MG63 (cell line): ENCODE results near the gene ZMYM5. TPM values are rescaled to one million over a fixed set of nuclear protein-coding genes. Genes with fewer than 3 reads are reported as not detected.
A peak's percentile ranks its signal among the peaks of the same experiment; 100 is the strongest.
"Not testable (repeated sequence)": the region's sequence is repeated elsewhere in the genome, so short reads cannot be mapped to it uniquely, and the experiment has no call there.

Source experiments
- DNase-seq: peaks from one replicate; pipeline ENCODE4 v3.0.0-alpha.2; 2020
- H3K27me3 ChIP-seq: fragments of 250-450 bp; sonication (Bioruptor Pico); 2 replicates; pipeline ENCODE4 v1.5.1; 2020; ENCODE audit warnings: mild to moderate bottlenecking, moderate library complexity
- H3K36me3 ChIP-seq: fragments of 250-450 bp; sonication (Bioruptor Pico); 2 replicates; pipeline ENCODE4 v1.5.1; 2020; ENCODE audit warnings: mild to moderate bottlenecking, moderate library complexity
- H3K4me3 ChIP-seq: fragments of 250-450 bp; sonication (Bioruptor Pico); 2 replicates; pipeline ENCODE4 v1.5.1; 2020; ENCODE audit warnings: mild to moderate bottlenecking, moderate library complexity
- H3K9me3 ChIP-seq: fragments of 250-450 bp; sonication (Bioruptor Pico); 2 replicates; pipeline ENCODE4 v1.5.1; 2020; ENCODE audit warnings: mild to moderate bottlenecking, moderate library complexity
- total RNA-seq: library from RNA; depleted of rRNA; stranded (reverse); fragments of >200 nt; shearing (Covaris generic); gene quantifications from 2 replicates; pipeline ENCODE4 v1.2.3, GENCODE V29; 2014; ENCODE audit warnings: low replicate concordance; rRNA removed

Gene ZMYM5
- total RNA-seq, result 11.0 and 22.4 TPM in 2 replicates

GRCh38 chr13:19863323-19864023 lies at the start of gene ZMYM5:
ZMYM5 (minus strand) TSS chr13:19863649; CDS start chr13:19852180, 11,469 bp downstream.
- peak; percentile 100 for DNase-seq
- H3K36me3 ChIP-seq, result peaks cover 6% of the 10 kb centered on the region
- H3K4me3 ChIP-seq, result peak within 1 kb of the TSS; percentile 80
- H3K9me3 ChIP-seq, result no peaks in the 10 kb centered on the region
- H3K27me3 ChIP-seq, result no peaks in the 10 kb centered on the region

- Histone ChIP-seq H3K36me3 (no peaks in the 10 kb centered on the region), H3K27me3 (no peaks in the 10 kb centered on the region), H3K9me3 (no peaks in the 10 kb centered on the region), H3K4me3 (no peak overlapping the region)
- peak; percentile 23 for DNase-seq
Measured at GRCh38 chr13:19910336-19911072, 47.1 kb upstream of the ZMYM5 start.

DNA sequence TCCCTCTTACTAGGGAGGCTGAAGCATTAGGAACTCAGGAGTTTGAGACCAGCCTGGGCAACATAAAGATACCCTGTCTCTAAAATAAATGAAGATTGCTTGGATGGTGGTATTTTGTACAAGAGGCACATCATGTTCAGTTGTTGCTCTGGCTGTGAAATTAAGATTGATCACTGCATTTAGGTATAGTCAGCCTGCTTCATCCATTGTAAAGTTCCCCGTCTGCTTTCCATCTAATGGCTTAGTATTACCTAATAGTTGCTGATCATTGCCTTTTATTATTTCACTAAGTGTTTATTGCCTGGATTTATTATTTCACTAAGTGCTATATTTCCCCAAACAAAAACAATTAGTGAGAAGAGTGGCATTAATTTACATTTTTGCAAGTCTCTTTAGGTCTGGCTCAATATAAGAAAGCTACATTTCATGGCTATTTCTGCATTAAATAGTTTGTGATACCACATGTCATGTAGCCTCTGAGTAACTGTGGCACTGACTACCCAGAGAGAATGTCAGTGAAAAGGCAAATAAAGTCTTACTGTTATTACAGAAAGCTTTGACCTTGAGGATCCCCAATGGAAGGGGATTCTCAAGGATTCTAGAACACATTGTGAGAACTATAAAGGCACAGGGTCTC lies 45.0 kb upstream of the ZMYM5 start:
- no peaks in the 10 kb centered on the region for H3K36me3 ChIP-seq
- no peak for DNase-seq
- H3K4me3 ChIP-seq, result no peak overlapping the region
- no peaks in the 10 kb centered on the region for H3K9me3 ChIP-seq
- H3K27me3 ChIP-seq, result no peaks in the 10 kb centered on the region

DNA sequence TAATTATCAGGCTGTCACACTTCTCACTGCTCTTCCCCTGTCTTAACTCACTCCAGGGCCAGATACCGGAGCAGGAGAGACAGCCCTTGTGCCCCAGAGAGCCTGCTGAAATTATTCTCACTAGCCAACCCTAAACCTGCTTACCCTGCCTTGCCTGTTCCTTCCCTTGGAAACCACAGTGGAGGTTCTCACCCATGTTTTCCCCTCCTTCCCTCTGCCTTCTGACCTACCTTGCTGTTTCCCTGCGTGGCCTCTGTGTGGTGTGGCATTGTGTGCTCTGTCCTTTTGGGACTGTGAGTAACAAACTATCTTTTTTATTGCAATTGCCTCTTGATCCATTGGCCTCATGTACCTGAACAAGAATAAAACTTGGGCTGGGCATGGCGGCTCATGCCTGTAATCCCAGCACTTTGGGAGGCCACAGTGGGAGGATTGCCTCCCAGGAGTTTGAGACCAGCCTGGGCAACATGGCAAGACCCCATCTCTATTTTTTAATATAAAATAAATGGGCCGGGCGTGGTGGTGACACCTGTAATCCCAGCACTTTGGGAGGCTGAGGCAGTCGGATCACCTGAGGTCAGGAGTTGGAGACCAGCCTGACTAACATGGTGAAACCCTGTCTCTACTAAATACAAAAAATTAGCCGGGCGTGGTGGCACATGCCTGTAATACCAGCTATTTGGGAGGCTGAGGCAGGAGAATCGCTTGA lies 42.2 kb upstream of the ZMYM5 start:
- H3K4me3 ChIP-seq, H3K36me3 ChIP-seq, DNase-seq, H3K27me3 ChIP-seq, H3K9me3 ChIP-seq: not testable (repeated sequence)

- Histone ChIP-seq H3K4me3 (no peak overlapping the region), H3K27me3 (no peaks in the 10 kb centered on the region), H3K36me3 (no peaks in the 10 kb centered on the region), H3K9me3 (no peaks in the 10 kb centered on the region)
- DNase-seq, result no peak
Measured at GRCh38 chr13:19890030-19890429, 26.6 kb upstream of the ZMYM5 start.

DNA sequence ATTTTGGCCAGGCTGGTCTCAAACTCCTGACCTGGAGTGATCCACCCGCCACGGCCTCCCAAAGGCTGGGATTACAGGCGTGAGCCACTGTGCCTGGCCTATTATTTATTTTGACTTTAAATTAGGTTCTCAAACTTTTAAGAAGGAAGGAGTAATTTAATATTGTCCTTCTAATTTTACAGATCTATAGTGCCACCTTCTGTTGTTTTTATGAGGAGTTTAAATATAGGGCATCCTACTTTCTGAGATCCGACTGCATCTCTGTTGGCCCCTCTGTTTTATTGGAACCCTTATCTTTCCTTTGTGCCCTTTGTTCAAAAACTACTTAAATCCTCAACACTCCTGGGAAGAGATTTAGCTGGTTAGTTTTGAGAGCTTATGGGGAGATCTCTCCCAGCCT lies 25.4 kb upstream of the ZMYM5 start:
- H3K27me3 ChIP-seq, result no peaks in the 10 kb centered on the region
- H3K4me3 ChIP-seq, result no peak overlapping the region
- no peaks in the 10 kb centered on the region for H3K9me3 ChIP-seq
- H3K36me3 ChIP-seq, result no peaks in the 10 kb centered on the region
- no peak for DNase-seq

- Histone ChIP-seq H3K27me3 (no peaks in the 10 kb centered on the region), H3K9me3 (no peaks in the 10 kb centered on the region), H3K36me3 (no peaks in the 10 kb centered on the region), H3K4me3 (no peak overlapping the region)
- DNase-seq, result no peak
Measured at GRCh38 chr13:19882231-19882630, 18.8 kb upstream of the ZMYM5 start.

DNA sequence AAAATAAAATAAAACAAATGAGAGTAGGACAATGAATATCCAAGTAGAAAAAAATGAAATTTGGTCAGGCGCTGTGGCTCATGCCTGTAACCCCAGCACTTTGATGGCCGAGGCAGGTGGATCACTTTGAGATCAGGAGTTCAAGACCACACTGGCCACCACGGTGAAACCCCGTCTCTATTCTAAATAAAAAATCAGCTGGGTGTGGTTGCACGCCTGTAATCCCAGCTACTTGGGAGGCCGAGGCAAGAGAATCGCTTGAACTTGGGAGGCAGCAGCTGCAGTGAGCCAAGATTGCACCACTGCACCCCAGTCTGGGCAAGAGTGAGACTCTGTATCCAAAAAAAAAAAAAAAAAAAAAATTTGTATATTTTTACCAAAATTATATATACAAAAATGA lies 18.2 kb upstream of the ZMYM5 start:
- DNase-seq, result no peak

GRCh38 chr13:19864746-19865309 lies 1.4 kb upstream of the ZMYM5 start:
- H3K4me3 ChIP-seq, result peak overlapping the region; percentile 80
- peak; percentile 50 for DNase-seq
- no peaks in the 10 kb centered on the region for H3K27me3 ChIP-seq
- peaks cover 4% of the 10 kb centered on the region for H3K36me3 ChIP-seq
- no peaks in the 10 kb centered on the region for H3K9me3 ChIP-seq

More for the DNA sequence above, 18.2 kb upstream of the ZMYM5 start:
- Histone ChIP-seq H3K4me3 (no peak overlapping the region), H3K27me3 (no peaks in the 10 kb centered on the region), H3K9me3 (no peaks in the 10 kb centered on the region), H3K36me3 (no peaks in the 10 kb centered on the region)

GRCh38 chr13:19864024-19864745 lies 736 bp upstream of the ZMYM5 start:
- H3K27me3 ChIP-seq, result no peaks in the 10 kb centered on the region
- H3K4me3 ChIP-seq, result peak overlapping the region; percentile 80
- H3K9me3 ChIP-seq, result no peaks in the 10 kb centered on the region
- peaks cover 4% of the 10 kb centered on the region for H3K36me3 ChIP-seq
- DNase-seq, result peak; percentile 77

GRCh38 chr13:19862481-19863313 lies 752 bp downstream of the ZMYM5 start:
- H3K36me3 ChIP-seq, result peaks cover 6% of the 10 kb centered on the region
- peak overlapping the region; percentile 80 for H3K4me3 ChIP-seq
- no peaks in the 10 kb centered on the region for H3K9me3 ChIP-seq
- no peaks in the 10 kb centered on the region for H3K27me3 ChIP-seq
- peak; percentile 26 for DNase-seq

DNA sequence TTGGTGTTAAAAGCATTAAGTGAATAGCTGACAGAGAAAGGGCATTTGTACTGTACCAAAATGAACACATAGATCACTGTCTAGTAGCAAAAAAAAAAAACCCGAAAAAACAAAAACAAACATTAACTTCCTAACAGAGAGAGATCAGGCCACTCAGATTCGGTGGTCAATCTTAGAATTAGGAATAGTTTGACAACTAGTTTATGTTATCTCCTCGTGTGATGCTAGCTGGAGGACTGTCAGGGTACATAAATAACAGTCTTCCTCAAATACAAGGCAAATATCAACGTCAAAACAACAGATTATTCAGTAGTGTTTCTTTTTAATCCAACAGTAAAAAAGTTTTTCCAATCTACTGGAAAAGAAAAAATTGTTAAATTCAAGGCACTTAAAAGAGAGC lies 1.7 kb downstream of the ZMYM5 start:
- Histone ChIP-seq H3K4me3 (peak overlapping the region; percentile 80), H3K9me3 (no peaks in the 10 kb centered on the region), H3K36me3 (peaks cover 9% of the 10 kb centered on the region), H3K27me3 (no peaks in the 10 kb centered on the region)
- DNase-seq, result no peak

DNA sequence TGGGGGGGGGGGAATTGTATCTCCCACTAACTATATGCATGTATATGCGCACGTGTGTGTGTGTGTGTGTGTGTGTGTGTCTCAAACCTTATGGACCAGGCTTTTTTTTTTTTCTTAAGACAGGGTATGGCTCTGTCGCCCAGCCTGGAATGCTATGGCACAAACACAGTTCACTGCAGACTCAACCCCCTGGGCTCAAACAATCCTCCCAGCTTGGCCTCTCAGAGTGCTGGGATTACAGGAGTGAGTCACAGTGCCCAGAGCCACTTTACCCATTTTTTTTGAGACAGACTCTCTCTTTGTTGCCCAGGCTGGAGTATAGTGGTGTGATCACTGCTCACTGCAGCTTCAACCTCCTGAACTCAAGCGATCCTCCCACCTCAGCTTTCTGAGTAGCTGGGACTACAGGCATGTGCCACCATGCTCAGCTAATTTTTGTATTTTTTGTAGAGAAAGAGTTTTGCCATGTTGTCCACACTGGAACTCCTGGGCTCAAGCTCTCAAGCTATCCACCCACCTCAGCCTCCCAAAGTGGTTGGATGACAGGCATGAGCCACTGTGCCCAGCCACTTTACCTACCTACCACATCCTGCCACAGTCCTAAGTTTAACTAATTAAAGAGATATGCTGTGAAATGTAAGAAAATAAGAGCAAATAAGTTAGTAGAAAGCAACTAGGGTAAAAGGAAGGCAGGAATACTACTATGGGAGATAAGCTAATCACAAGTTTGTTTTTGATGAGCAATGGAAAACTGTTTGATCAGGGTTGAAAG lies 2.4 kb downstream of the ZMYM5 start:
- Histone ChIP-seq H3K36me3 (peaks cover 11% of the 10 kb centered on the region), H3K27me3 (no peaks in the 10 kb centered on the region), H3K4me3 (peak overlapping the region; percentile 80), H3K9me3 (no peaks in the 10 kb centered on the region)
- peak; percentile 85 for DNase-seq

DNA sequence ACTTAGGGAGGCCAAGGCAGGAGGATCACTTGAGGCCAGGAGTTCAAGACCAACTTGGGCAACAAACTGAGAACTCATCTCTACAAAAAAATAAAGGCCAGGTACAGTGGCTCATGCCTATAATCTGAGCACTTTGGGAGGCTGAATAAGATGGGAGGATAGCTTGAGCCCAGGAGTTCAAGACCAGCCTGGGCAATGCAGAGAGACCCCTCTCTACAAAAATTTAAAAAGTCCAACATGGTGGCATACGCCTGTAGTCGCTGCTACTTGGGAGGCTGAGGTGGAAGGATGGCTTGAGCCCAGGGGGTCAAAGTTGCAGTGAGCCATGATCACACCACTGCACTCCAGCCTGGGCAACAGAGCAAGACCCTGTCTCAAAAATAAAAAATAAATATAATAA lies 5.8 kb downstream of the ZMYM5 start:
- H3K27me3 ChIP-seq, DNase-seq, H3K4me3 ChIP-seq, H3K9me3 ChIP-seq: not testable (repeated sequence)
- peaks cover 12% of the 10 kb centered on the region for H3K36me3 ChIP-seq

DNA sequence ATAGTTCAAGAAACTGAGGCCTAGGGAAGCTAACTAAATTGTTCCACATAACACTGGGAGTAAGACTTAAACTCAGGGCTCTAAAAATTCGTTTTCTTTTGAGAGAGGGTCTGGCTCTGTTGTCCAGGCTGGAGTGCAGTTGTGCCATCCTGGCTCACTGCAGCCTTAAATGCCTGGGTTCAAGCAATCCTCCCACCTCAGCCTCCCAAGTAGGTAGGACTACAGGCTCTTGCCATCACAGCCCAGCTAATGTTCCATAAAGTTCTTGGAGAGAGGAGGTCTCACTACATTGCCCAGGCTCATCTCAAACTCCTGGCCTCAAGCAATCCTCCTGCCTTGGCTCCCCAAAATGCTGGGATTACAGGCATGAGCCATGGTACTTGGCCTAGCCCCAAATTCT lies 10.7 kb downstream of the ZMYM5 start:
- Histone ChIP-seq H3K36me3 (peaks cover 28% of the 10 kb centered on the region), H3K9me3 (no peaks in the 10 kb centered on the region), H3K4me3 (no peak overlapping the region), H3K27me3 (no peaks in the 10 kb centered on the region)
- no peak for DNase-seq
